Pancreas (tissue), 10 donors: ENCODE data around the gene CFDP1. TPM values are rescaled to one million over a fixed set of nuclear protein-coding genes. Genes with fewer than 3 reads are reported as not detected.

Experiments used
- ATAC-seq, 4 donors: fragments of 200-7000 bp; cut with Tn5 transposase; one replicate each; pipeline versions ENCODE4 v1.8.0 to v1.9.1; 2020; ENCODE audit warnings: mild to moderate bottlenecking in 4 of 4, moderate library complexity in 4 of 4
- DNase-seq, 6 donors: peaks; one replicate each; pipeline ENCODE4 v3.0.0-alpha.2; 2020
- FAIRE-seq: peaks from 2 replicates; lab custom pipeline; 2012; peaks lifted over from hg19 to GRCh38; lab: Jason Lieb, UNC
- H3K27ac ChIP-seq, 4 donors: fragments of 200-600 bp; sonication (generic); 1 replicate in 3 of 4; 2 replicates in 1 of 4; pipeline versions ENCODE4 v1.5.0 to v1.8.0; 2020
- H3K27me3 ChIP-seq, 4 donors: fragments of 200-600 bp; one replicate each; pipeline ENCODE4 v1.8.0; 2021
- H3K36me3 ChIP-seq, 3 donors: fragments of 200-600 bp; sonication (generic) in 1 of 3; one replicate each; pipeline versions ENCODE4 v1.5.0 to v1.8.0; 2020 to 2021
- H3K4me1 ChIP-seq, 3 donors: fragments of 200-600 bp; one replicate each; pipeline ENCODE4 v1.8.0; 2021
- H3K4me3 ChIP-seq, 4 donors: fragments of 200-600 bp; sonication (generic) in 2 of 4; one replicate each; pipeline versions ENCODE4 v1.5.0 to v1.8.0; 2020 to 2021
- H3K9me3 ChIP-seq, 4 donors: fragments of 200-600 bp; one replicate each; pipeline ENCODE4 v1.8.0; 2021
- whole genome bisulfite sequencing, 2 donors: extraction: QIAGEN DNeasy Blood & Tissue Kit; methylation state at CpG; one replicate each; pipeline ENCODE4 v1.1.7; 2013; 5-methylcytosine and 5-hydroxymethylcytosine counted together
- intact Hi-C, 3 donors: fragments of 100-400 bp; cut with DNase I; formaldehyde crosslinking; loops; one replicate each; pipeline versions ENCODE4 v1.11.1 to v1.14.2; 2022
- polyA plus RNA-seq, 2 donors: library from polyadenylated mRNA; stranded (reverse); fragments of 200-250 nt; gene quantifications; one replicate each; pipeline ENCODE4 v1.2.3, GENCODE V29; 2013
- total RNA-seq, 6 donors: library from RNA; stranded (reverse); fragmentation: NEBNext Ultra II Directional in 4 of 6; extraction: Animal tissue kit (Norgen Biotek cat#: 25700) in 4 of 6; gene quantifications; one replicate each; pipeline versions ENCODE4 v1.2.1 to v1.2.4, GENCODE V29; 2021 to 2023
- TF ChIP-seq, protein P1 (sequence below), 4 donors: fragments of 200-600 bp; sonication (generic) in 3 of 4; IDR thresholded peaks; one replicate each; pipeline versions ENCODE4 v1.5.0 to v1.8.0; 2021; ENCODE audit warnings: antibody characterized with exemption in 4 of 4
- donor health status: healthy with polysubstance abuse.
- donor health status: DM: no; HTN: no; CAD: no; lungs with moderate emphysema.
- donor health status: DM: no; HTN: no; CAD: no.
- donor health status: control.
- donor health status: control.
- donor health status: Bipolar disorder and iron deficiency.
- donor health status: DM: yes; HTN: yes; CAD: no.
- donor health status: DM: no; HTN: no; CAD: no.
- donor health status: DM: no; HTN: no; CAD: no.
- donor health status: DM: yes; HTN: yes; CAD: no.

The CFDP1 gene
- total and polyA plus RNA-seq, 8 donors: 19.3 to 57.5 (median 25.6) TPM

DNA sequence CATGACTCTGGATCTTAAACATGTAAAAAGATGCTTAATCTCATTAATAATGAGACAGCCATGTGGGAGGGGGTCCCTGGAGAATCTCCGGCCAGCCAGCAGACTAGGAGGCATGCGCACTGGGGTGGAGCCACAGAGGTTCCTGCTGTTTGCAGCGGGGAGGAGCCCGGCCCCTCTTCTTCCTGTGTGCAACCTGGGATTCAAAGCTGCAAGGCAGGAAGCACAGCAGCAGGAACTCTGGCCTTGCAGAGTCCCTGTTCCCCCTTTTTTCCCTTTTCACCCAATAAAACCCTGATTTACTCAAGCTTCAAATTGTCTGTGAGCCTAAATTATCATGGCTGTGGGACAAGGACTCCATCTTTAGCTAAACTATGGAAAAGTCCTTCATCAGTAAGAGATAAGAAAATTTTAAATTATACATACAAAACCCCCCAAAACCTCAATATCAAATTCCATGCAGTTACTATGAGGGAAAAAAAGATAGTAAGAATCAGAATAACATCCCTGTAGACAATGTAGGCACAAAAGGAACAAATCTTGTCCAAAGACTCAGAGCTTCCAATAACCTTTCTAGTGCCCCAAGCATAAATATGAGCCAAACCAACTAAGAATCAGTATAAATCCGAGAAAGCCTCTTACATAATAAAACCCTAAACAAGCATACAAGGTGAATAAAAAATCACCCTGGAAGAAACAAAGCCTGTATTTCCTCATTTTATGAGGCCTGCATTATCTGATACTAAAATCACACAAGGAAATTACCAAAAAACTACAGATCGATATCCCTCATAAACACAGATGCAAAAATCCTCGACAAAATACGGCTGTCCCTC, 12.1 kb downstream of the CFDP1 start:
- ATAC-seq (peak; percentile 41 to 93 (median 86)), DNase-seq (peak; percentile 27 to 80 (median 58)), FAIRE-seq (no peak)
- Histone ChIP-seq H3K4me3 (no peak overlapping the region), H3K4me1 (peaks cover 0 to 17% (median 11%) of the 10 kb centered on the region in 3 donors), H3K9me3 (no peaks in the 10 kb centered on the region), H3K36me3 (no peaks in the 10 kb centered on the region), H3K27me3 (no peaks in the 10 kb centered on the region), H3K27ac (peak overlapping the region in 2 of 4 donors; percentile 15 to 55)
- TF ChIP-seq, protein P1, sequence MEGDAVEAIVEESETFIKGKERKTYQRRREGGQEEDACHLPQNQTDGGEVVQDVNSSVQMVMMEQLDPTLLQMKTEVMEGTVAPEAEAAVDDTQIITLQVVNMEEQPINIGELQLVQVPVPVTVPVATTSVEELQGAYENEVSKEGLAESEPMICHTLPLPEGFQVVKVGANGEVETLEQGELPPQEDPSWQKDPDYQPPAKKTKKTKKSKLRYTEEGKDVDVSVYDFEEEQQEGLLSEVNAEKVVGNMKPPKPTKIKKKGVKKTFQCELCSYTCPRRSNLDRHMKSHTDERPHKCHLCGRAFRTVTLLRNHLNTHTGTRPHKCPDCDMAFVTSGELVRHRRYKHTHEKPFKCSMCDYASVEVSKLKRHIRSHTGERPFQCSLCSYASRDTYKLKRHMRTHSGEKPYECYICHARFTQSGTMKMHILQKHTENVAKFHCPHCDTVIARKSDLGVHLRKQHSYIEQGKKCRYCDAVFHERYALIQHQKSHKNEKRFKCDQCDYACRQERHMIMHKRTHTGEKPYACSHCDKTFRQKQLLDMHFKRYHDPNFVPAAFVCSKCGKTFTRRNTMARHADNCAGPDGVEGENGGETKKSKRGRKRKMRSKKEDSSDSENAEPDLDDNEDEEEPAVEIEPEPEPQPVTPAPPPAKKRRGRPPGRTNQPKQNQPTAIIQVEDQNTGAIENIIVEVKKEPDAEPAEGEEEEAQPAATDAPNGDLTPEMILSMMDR (IDR thresholded peaks at IDR 0.05): no peak
- intact Hi-C loops: no loop called here
- whole genome bisulfite sequencing, 2 donors: 27 to 35% methylated on average over 8 of the region's 8 CpGs

DNA sequence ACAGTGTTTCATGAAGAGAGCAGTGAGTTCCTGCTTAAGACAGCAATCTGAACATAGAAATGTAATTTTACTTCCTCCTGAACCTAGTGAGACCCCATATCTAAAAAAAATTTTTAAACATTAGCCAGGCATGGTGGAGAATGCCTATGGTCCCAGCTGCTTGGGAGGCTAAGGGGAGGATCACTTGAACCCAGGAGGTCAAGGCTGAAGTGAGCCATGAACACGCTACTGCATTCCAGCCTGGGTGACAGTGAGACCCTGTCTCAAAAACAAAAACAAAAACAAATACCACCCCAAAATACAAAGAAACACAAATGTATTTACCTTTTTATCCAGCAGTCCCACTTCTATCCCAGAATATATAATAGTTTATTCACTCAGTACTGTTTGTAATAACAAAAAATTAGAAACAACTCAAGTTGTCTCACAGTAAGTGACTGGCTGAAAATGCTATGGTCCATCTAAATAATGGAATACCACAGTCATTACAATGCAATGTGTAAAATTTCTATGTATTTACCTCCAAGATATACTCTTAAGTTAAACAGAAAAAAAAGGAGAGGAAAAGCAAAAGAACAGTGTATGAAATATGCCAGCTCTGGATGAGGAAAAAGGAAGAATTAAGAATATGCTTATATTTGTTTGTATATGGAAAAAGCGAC, 16.3 kb downstream of the CFDP1 start:
- H3K36me3 ChIP-seq: peaks cover 0 to 6% (median 3%) of the 10 kb centered on the region in 3 donors
- intact Hi-C loops: loop anchor here in 1 of 3 donors (10.0 kb wide), 1 partner anchor 412 kb away; no protein-coding TSS in a partner anchor
- no peak for FAIRE-seq
- peaks cover 0 to 17% (median 11%) of the 10 kb centered on the region in 3 donors for H3K4me1 ChIP-seq
- 37 to 40% methylated on average over 2 of the region's 2 CpGs for WGBS, 2 donors
- ATAC-seq: no peak
- H3K9me3 ChIP-seq: no peaks in the 10 kb centered on the region
- no peak for DNase-seq
- H3K27me3 ChIP-seq: no peaks in the 10 kb centered on the region
- H3K4me3 ChIP-seq: no peak overlapping the region
- TF ChIP-seq, protein P1 (IDR thresholded peaks at IDR 0.05): no peak
- H3K27ac ChIP-seq: no peak overlapping the region

DNA sequence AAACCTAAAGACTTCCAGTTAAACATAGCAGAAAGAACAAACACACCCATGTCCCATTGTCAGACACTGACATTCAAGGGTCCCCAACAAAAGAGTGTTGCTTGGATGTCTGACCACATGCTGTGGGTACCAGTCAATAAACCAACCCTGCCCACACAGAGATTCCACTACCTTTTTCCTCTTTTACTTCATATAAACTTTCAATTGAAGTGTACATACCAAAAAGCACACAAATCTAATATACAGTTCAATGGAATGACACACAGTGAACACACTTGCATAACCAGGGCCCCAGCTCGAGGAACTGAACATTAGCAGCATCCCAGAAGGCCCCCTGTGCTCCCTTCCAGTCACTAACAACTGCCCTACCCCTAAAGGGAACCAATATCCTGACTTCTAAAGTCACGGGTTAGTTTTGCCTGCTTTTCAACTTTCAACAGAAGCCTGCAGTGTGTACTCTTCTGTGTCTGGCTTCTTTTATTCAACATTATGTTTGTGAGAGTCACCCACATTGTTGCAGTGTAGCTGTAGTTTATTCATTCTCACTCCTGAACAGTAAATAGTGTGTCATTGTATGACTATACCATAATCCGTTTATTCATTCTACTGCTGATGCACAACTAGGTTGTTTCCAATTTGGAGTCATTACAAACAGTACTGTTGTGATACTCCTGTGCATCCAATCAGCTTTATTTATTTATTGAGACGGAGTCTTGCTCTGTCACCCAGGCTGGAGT, 18.0 kb downstream of the CFDP1 start:
- Histone ChIP-seq H3K9me3 (no peaks in the 10 kb centered on the region), H3K36me3 (peaks cover 0 to 18% (median 10%) of the 10 kb centered on the region in 3 donors), H3K27ac (no peak overlapping the region), H3K27me3 (no peaks in the 10 kb centered on the region), H3K4me1 (peaks cover 0 to 10% (median 0%) of the 10 kb centered on the region in 3 donors), H3K4me3 (no peak overlapping the region)
- ATAC-seq (no peak), FAIRE-seq (no peak), DNase-seq (no peak)
- 79 to 82% methylated on average over 4 of the region's 4 CpGs for WGBS, 2 donors
- TF ChIP-seq, protein P1 (IDR thresholded peaks at IDR 0.05): no peak
- intact Hi-C loops: loop anchor here in 1 of 3 donors (10.0 kb wide), 1 partner anchor 411 kb away; no protein-coding TSS in a partner anchor

DNA sequence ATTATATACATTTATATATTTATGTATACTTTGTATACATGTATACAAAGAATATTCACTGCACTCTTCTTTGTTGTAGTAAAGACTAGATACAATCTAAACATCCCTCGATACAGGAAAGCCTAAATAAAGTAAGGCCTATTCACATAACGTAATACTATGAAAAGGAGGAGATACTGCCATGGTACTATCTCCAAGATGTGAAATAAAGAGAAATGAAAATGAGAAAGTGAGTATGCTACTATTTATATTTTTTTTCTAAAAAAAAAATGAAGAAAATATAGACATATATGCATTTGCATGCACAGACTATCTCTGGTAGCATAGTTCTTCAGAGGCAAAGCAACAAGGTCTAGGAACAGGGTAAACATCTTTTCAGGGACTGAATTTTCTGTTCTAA, 19.4 kb downstream of the CFDP1 start:
- Histone ChIP-seq H3K4me3 (no peak overlapping the region), H3K27me3 (no peaks in the 10 kb centered on the region), H3K9me3 (no peaks in the 10 kb centered on the region), H3K27ac (no peak overlapping the region), H3K36me3 (peaks cover 0 to 18% (median 10%) of the 10 kb centered on the region in 3 donors), H3K4me1 (peaks cover 0 to 4% (median 0%) of the 10 kb centered on the region in 3 donors)
- TF ChIP-seq, protein P1 (IDR thresholded peaks at IDR 0.05): no peak
- ATAC-seq (no peak), DNase-seq (no peak), FAIRE-seq (no peak)
- intact Hi-C loops: loop anchor here in 1 of 3 donors (10.0 kb wide), 1 partner anchor 409 kb away; no protein-coding TSS in a partner anchor
- 93 to 95% methylated on average over 2 of the region's 2 CpGs for WGBS, 2 donors
